HG03558 (cell line): ENCODE results near the gene PDE1C.
"Not testable (repeated sequence)": the region's sequence is repeated elsewhere in the genome, so short reads cannot be mapped to it uniquely, and the experiment has no call there.

ENCODE experiments used
- ATAC-seq: cut with Tn5 transposase; IDR thresholded peaks from one replicate; pipeline ENCODE4 v1.9.1; 2021; ENCODE audit warnings: moderate number of reproducible peaks; ENCODE audit not compliant: unreplicated experiment; ENCODE audit errors: extremely low read depth

Gene PDE1C

DNA sequence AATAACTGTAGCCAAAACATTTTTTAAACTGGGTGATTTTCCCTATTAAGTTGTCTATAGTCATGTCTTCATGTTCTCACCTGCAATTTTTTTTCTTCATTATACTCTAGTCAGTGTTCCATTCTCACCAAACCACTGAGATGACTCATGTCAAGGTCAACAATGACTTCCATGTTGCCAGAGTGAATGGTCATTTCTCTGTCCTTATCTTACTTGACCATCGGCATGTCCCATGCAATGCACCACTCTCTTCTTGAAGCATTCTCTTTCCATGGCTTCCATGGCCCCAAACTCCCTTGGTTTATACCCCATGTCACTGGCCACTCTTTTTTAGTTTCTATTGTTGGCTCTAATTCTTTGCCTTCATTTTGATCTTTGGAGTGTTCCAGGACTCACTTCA is 209.3 kb downstream of the PDE1C start:
- no peak for ATAC-seq

- ATAC-seq = no peak
Measured at GRCh38 chr7:31858055-31858454, 212.2 kb downstream of the PDE1C start.

DNA sequence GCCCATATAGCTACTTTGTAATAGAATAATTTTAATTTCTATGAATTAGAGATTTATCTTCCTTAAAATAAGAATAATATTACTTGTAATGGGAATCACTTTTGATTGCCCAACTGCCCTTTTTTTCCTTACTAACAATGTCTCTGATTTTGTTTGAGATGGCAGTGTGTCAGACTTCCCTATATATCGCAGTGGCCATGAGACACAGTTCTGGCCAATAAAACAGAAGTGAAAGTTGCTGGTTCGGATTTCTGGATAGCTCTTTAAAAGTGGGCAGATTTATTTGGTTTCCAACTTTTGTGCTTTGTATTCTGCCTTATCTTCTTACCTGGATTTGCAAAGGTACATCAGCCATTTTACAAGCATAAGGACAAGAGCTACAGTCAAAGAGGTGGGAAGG is 213.0 kb downstream of the PDE1C start:
- no peak for ATAC-seq

DNA sequence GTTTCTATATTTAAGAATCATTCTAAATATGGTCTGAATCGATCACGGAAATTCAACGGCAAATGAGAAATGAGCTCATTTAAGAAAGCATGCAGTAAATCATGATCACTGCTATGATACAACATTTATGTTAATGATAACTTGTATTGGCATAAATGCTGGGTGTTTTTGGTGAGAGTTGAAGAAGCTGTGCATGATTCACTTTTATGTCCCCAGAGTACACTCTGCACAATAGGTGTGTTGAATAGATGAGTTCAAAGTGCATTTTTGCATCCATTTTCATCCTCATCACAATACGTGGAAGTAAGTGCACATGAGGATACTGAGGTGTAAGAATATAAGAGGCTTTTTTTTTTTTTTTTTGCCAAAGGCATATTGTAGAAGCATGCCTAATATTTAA is 213.9 kb downstream of the PDE1C start:
- no peak for ATAC-seq

GRCh38 chr7:31855530-31855929 is 214.7 kb downstream of the PDE1C start:
- ATAC-seq = no peak

DNA sequence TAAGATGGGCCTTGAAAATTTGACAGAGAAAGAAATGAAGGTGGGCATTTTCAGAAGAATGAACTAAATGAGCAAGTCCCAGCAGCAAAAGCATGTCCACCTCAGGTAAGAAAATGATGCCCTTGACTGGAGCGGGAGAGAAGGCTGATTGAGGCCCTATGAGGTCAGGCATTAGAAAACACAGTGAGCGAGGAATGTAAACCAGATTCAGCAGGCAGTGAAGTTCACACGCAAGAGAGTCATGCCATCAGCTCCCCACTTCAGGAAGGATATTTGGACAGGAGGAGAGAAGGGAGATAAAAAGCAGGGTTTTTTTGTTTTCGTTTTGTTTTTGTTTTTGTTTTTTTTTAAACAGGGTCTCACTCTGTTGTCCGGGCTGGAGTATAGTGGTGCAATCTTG is 216.8 kb downstream of the PDE1C start:
- no peak for ATAC-seq

- ATAC-seq = no peak
Measured at GRCh38 chr7:31852462-31852861, 217.7 kb downstream of the PDE1C start.

- ATAC-seq = no peak
Measured at GRCh38 chr7:31851119-31851518, 219.1 kb downstream of the PDE1C start.

DNA sequence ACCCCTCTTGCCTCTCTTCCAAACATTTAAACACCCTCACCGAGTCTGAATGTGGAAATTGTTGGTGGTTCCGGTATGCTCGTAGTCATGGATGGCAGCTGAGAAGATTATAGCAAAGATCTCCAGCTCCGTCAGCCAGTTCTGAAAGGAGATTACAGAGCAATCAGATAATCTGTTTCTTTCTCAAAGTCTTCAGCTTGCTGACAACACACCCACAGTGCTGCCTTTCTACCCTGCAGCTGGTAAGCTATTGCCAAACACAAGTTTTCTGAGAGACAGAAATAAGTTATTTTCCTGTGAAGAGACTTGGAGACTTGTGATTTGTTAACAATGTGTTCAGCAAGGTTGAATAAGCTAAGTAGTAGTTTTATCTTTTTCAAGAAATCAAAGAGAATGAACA is 219.6 kb downstream of the PDE1C start:
- ATAC-seq = no peak

DNA sequence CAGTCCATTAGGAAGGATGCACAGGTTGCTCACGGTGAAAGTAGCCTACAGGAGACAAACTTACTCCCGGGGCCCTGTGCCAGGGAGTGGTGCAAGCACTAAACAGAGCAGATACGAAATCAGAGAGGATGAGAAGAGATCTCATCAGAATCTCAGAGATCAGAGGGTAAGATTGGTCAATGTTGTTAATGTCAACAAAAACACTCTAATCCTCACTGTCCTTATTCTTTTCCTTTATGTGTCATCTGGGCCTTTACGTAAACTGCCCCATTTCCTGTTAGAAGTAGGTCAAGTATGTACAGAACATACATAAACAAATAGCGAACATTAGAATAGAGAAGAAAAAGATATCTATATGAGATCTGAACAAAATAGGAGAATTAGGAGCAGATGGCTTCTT is 220.1 kb downstream of the PDE1C start:
- no peak for ATAC-seq

DNA sequence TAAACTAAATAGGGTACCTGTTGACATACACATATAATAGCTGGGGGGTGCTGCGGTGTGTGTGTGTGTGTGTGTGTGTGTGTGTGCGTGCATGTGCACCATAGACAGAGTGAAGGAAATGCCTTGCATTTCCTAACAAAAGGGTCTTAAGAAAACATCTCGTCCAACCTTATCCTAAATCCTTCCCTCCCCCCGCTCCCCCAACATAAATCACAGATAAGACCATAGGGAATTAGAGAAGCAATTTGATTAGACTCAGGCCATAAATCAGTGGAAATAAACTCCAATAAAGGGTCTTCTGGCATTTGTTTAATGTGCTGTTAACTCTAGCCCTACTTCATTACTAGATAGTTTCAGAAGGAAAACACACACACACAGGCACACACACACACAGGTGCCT is 234.7 kb downstream of the PDE1C start:
- ATAC-seq = no peak

DNA sequence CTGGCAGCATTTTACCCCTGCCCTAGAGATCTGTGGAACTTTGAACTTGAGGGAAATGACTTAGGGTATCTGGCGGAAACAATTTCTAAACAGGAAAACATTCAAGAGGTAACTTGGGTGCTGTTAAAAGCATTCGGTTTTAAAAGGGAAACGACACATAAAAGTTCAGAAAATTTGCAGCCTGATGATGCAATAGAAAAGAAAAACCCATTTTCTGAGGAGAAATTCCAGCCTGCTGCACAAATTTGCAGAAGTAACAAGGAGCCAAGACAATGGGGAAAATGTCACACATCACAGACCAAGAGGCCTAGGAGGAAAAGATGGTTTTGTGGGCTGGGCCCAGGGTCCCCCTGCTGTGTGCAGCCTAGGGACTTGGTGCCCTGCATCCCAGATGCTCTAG is 236.6 kb downstream of the PDE1C start:
- ATAC-seq = not testable (repeated sequence)

DNA sequence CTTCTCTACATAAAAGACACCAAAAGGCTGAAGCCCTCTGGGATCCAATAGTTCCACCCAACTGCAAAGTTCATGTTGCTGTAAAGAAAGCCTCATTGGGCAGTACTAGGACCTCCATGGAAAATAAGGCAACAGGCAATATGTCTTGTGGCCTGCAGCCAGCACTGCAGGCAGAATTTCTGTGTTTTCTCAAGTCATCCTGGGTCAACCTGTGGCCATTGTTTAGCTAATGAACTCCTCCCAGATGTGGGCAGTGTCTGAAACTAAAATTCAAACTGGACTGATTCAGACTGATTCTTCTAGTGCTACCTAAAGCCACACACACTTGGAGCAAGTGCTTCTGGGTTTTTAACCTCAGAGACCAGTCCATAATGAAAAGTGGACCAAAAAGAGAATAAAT is 241.7 kb downstream of the PDE1C start:
- no peak for ATAC-seq

GRCh38 chr7:31825576-31825975 is 244.6 kb downstream of the PDE1C start:
- no peak for ATAC-seq

GRCh38 chr7:31819031-31819430 is 251.2 kb downstream of the PDE1C start:
- no peak for ATAC-seq

DNA sequence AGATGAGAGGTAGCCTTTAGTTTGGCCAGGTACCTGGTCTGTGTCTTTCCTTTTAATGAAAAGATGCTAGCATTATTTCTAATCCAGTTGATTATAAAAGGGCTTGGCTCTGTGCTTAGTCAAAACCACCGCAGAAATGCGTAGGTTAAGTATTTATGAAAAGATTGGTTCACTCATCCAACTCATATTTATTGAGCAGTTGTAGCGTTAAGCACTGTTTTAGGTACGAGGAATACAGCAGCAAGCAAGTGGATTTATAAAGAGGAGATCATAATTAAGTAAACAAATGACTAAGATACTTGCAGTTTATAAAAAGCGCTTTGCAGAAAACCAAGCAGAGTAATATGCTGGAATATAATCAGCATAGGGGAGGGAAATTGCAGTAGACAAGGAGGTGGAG is 253.4 kb downstream of the PDE1C start:
- no peak for ATAC-seq

DNA sequence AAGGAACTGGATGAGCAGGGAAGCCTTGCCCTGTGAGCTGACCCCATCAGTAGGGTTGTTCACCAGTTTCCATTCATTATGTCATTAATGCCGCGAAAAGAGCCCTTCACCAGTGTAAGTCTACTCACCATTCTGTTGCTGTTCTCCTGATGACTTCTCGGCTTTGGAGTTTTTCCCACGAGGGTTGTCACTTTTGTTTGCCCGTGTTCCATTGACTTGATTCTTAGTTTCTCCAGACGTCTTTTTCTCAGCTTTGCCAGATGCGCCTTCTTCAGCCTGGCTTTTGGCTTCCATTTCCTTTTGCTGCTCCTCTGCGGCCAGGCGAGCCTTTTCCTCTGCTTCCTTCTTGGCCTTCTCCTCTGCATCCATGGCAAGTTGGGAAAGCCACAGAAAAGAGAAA is 254.4 kb downstream of the PDE1C start:
- no peak for ATAC-seq

DNA sequence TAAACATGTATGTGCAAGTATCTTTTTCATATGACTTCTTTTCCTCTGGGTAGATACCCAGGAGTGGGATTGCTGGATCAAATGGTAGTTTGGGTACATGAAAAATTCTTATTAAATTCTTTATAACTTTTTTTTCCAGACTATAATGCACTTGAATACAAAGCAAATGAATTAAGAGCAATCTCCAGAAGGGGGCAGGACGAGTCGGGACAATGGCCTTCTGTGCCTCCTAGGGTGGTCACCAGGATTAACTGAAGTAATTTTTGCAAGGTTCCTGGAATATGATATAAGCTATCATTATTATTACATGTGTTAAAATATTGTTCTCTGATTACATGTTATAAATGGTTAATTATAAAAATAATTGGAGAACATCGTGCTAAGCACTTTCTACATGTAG is 256.0 kb downstream of the PDE1C start:
- no peak for ATAC-seq

DNA sequence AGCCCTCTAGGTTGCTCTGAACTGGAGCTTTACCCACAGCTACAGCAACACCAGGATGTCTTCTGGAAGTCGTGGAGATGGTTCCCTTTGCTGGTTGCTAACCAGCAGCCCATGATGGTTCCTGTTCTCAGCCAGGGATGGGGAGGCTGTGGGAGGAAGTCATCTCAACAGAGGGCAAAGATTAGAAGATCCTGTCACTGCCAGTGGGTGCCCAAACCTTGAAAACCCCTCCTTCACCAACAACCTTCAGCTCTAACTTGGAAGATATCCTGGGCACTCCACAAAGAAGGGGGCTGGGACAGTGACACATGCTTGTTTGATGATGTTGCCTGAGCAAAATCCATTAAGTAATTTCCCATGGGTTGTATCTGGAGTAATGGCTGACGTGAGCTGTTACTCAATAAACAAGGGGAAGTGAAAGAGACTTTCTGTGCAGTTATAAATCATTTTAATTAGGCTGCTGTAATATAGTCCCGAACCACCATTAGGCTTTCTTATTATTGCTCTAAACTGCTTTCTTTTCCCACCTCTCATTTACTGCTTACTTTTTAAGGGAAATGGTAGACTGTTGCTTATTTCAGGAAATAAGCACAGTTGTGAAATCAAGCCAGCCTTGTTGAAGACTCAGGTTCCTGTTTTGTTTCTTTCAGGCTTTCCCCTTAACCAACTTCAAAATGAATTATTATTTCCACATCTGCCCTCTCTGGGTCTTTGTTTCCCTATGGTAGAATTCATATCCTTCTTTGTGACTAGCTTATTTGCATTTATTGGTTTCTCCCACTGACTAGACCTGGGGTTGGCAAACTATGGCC is 258.4 kb downstream of the PDE1C start:
- ATAC-seq = no peak

DNA sequence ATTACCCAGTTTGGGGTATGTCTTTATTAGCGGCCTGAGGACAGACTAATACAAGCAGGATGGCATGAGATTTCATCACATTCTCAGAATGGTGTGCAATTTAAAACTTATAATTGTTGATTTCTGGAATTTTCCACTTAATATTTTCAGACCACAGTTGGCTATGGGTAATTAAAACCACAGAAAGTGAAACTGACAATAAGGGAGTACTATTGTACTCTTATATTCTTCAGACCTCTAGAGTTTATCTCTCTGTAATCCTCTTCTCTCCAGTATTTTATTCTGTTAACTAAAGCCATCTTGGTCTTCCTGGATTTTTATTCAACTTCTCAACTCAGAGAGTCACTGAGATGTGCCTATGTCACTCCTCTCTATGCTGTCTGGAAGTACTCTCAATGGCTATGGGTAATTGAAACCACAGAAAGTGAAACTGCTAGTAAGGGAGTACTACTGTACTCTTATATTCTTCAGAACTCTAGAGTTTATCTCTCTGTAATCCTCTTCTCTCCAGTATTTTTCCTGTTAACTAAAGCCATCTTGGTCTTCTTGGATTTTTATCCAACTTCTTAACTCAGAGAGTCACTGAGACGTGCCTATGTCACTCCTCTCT is 264.9 kb downstream of the PDE1C start:
- peak; percentile 53 for ATAC-seq

DNA sequence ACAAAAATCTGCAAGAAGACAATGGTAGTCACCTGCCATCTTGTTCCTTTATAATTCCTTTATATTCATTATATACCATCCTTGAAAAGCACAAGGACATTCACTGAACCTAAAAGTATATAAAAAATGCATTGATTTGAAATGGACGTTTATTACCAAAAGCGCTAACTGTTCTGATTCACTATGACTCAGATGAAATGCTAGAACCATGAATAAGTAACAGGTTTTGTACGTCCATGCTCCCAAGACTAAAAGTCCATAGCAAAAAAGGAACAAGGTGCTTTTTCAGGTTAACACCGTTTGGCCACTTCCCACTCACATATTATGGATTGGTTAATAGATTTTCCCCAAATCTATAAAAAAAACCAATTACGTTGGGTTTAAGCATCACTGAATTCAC is 273.8 kb downstream of the PDE1C start:
- no peak for ATAC-seq

DNA sequence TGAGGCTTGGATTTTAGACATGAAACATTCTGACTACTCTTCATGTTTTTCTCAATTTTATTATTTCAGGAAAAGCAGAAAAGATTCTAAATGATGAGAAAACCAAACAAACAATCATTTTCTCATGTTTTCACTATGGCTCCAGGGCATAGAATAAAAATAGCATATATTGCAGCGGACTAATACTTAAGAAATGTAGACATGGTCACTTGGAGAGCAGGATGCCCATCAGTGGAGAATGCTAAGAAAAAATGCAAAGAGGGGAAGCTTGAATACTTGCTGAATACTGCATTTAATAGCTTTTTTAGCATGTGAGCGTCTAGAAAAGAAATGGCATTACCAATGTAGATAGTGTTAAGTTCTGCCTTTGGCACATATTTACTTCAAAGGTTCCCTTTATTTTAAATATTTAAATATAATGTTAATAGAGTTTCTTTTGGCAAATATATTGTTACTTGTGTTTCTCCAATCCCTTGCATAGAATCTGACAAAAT is 275.3 kb downstream of the PDE1C start:
- no peak for ATAC-seq
